ENCODE data around the gene ST3GAL6. TPM values are rescaled to one million over a fixed set of nuclear protein-coding genes. Genes with fewer than 3 reads are reported as not detected.

Gene ST3GAL6
- total and polyA plus RNA-seq, 10 of the 15 experiments (the other 5 are each of a cell fraction or from before 2014, with no cell fraction given) = 19.5 to 41.2 (median 37.4) TPM

- no peak for TF ChIP-seq E2F4 (IDR thresholded peaks at IDR 0.05; ENCODE audit: low read depth, low read length)
- no peak for TF ChIP-seq STAT1 (conservative IDR thresholded peaks at IDR 0.05)
Measured at GRCh38 chr3:98713984-98714383, 49.2 kb upstream of the ST3GAL6 start (continued).

GRCh38 chr3:98717584-98717983, 45.6 kb upstream of the ST3GAL6 start:
- CTCF ChIA-PET = interaction anchor here (1.1 to 1.3 kb wide), 2 partner anchors 37 to 120 kb away, joined by 3 to 4 read pairs; no protein-coding TSS in a partner anchor
- no peaks in the 10 kb centered on the region for H3K9me3 ChIP-seq (replicated peaks; ENCODE audit: control insufficient read depth, insufficient read depth, low read length)
- WGBS (ENCODE audit: insufficient coverage, insufficient replicate concordance, low lambda C conversion rate, missing lambda C conversion rate) = 33% methylated on average over 2 of the region's 2 CpGs
- SMC1A ChIA-PET (ENCODE audit: uncharacterized antibody, unreplicated experiment) = interaction anchor here (0.7 to 1.3 kb wide), 2 partner anchors 10 to 1639 kb away, joined by 4 read pairs; no protein-coding TSS in a partner anchor
- no peaks in the 10 kb centered on the region for H3K36me3 ChIP-seq (ENCODE audit: control insufficient read depth in 2 of 2, insufficient read depth in 2 of 2, low read length in 1 of 2)
- no peak overlapping the region for H3K4me3 ChIP-seq
- RAD21 ChIA-PET (ENCODE audit: unreplicated experiment) = no interaction called here
- intact Hi-C loops (cut with micrococcal nuclease; ENCODE audit: unreplicated experiment) (no loop called here), in situ Hi-C loops (cut with MboI) (no loop called here)
- no peak overlapping the region for H2AFZ ChIP-seq (ENCODE audit: control insufficient read depth, low read depth, low read length)
- H3K4me2 ChIP-seq (ENCODE audit: control insufficient read depth, insufficient read depth) = no peak overlapping the region
- DNase-seq (ENCODE audit: low read depth, low spot score) = no peak
- H3K4me1 ChIP-seq (ENCODE audit: control insufficient read depth, insufficient read depth, low read length) = 0 out of 2 replicates have a peak, but pooled peaks cover 3% of the 10 kb centered on the region
- no peaks in the 10 kb centered on the region for H3K79me2 ChIP-seq (ENCODE audit: control insufficient read depth, insufficient read depth, low read length)
- H3K27me3 ChIP-seq (replicated peaks in 1 of 2; ENCODE audit: control insufficient read depth in 2 of 2, insufficient read depth in 2 of 2, low read length in 1 of 2) = no peaks in the 10 kb centered on the region
- no TSS peak for BruUV-seq (replicated peaks)
- no peak overlapping the region for H3K9ac ChIP-seq (ENCODE audit: control insufficient read depth, insufficient read depth, low read length)
- POLR2A ChIA-PET = no interaction called here
- no peak for FAIRE-seq
- H4K20me1 ChIP-seq (ENCODE audit: control insufficient read depth, insufficient read depth) = no peaks in the 10 kb centered on the region
- no peak for ATAC-seq
- H3K27ac ChIP-seq (ENCODE audit: control insufficient read depth, insufficient read depth) = no peak overlapping the region
- TF ChIP-seq TBL1XR1 (IDR thresholded peaks at IDR 0.05; ENCODE audit: low read depth, low read length) (no peak), ATF3 (IDR thresholded peaks at IDR 0.05; ENCODE audit: borderline replicate concordance, extremely low read depth, low read depth, low read length) (no peak), ATF2 (IDR thresholded peaks at IDR 0.05; ENCODE audit: low read length) (no peak), CTCF (IDR thresholded peaks at IDR 0.05 in 2 of 3, conservative IDR thresholded peaks at IDR 0.05 in 1 of 3; ENCODE audit: control insufficient read depth in 2 of 3, extremely low read depth in 1 of 3, insufficient read depth in 1 of 3, low read depth in 3 of 3, low read length in 3 of 3) (no peak), KAT2A (conservative IDR thresholded peaks at IDR 0.05; ENCODE audit: control insufficient read depth, low read depth, low read length) (no peak), IRF3 (IDR thresholded peaks at IDR 0.05) (no peak), SIX5 (IDR thresholded peaks at IDR 0.05; ENCODE audit: low read depth, low read length, severe bottlenecking) (no peak), HSF1 (IDR thresholded peaks at IDR 0.05; ENCODE audit: low read depth, low read length) (no peak), ZZZ3 (IDR thresholded peaks at IDR 0.05; ENCODE audit: control insufficient read depth, insufficient read length, low read depth) (no peak), ZBTB33 (IDR thresholded peaks at IDR 0.05) (no peak)
